ENCODE data around the gene ZNF500.

Gene ZNF500

DNA sequence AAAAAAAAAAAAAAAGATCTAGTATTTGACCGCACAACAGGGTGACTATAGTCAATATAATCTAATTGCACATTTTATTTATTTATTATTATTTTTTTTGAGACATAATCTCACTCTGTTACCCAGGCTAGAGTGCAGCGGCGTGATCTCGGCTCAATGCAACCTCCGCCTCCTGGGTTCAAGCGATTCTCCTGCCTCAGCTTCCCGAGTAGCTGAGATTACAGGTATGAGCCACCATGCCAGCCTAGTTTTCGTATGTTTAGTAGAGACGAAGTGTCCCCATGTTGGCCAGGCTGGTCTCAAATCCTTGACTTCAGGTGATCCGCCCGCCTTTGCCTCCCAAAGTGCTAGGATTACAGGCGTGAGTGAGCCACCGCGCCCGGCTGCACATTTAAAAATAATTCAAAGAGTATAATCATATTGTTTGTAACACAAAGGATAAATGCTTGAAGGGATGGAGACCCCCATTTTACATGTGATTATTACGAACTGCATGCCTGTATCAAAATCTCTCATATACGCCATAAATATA is 33.7 kb downstream of the ZNF500 start:
- H3F3A ChIP-seq (ENCODE audit: insufficient read depth, low read length), result no peaks in the 10 kb centered on the region
- H3K9me3 ChIP-seq (ENCODE audit: low read length), result no peaks in the 10 kb centered on the region
- peaks cover 15% of the 10 kb centered on the region for H3K4me1 ChIP-seq (ENCODE audit: insufficient read depth, low read length, severe bottlenecking)
- peak overlapping the region; percentile 45; the same call in 1 of the 2 replicates for H2AFZ ChIP-seq (ENCODE audit: low read length)
- no peaks in the 10 kb centered on the region for H3K79me2 ChIP-seq (ENCODE audit: insufficient read depth, low read length)
- H4K20me1 ChIP-seq (ENCODE audit: insufficient read depth, low read length), result no peaks in the 10 kb centered on the region
- H3K4me3 ChIP-seq (ENCODE audit: low read depth, low read length, poor library complexity, severe bottlenecking), result peak overlapping the region; percentile 85
- peak overlapping the region; percentile 84 for H3K9ac ChIP-seq (ENCODE audit: low read length)
- no peak for TF ChIP-seq EZH2 (IDR thresholded peaks at IDR 0.05; ENCODE audit: borderline replicate concordance, low read length)
- TF ChIP-seq, protein P1, sequence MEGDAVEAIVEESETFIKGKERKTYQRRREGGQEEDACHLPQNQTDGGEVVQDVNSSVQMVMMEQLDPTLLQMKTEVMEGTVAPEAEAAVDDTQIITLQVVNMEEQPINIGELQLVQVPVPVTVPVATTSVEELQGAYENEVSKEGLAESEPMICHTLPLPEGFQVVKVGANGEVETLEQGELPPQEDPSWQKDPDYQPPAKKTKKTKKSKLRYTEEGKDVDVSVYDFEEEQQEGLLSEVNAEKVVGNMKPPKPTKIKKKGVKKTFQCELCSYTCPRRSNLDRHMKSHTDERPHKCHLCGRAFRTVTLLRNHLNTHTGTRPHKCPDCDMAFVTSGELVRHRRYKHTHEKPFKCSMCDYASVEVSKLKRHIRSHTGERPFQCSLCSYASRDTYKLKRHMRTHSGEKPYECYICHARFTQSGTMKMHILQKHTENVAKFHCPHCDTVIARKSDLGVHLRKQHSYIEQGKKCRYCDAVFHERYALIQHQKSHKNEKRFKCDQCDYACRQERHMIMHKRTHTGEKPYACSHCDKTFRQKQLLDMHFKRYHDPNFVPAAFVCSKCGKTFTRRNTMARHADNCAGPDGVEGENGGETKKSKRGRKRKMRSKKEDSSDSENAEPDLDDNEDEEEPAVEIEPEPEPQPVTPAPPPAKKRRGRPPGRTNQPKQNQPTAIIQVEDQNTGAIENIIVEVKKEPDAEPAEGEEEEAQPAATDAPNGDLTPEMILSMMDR (IDR thresholded peaks at IDR 0.05; ENCODE audit: low read length), result no peak
- no peaks in the 10 kb centered on the region for H3K27me3 ChIP-seq (ENCODE audit: insufficient read depth, low read length)
- H3K4me2 ChIP-seq (ENCODE audit: low read length), result peak overlapping the region; percentile 76
- no peaks in the 10 kb centered on the region for H3K9me2 ChIP-seq (ENCODE audit: low read depth, low read length)
- no peak overlapping the region for H3K27ac ChIP-seq (ENCODE audit: low read depth, low read length, poor library complexity, severe bottlenecking)
- peaks cover 4% of the 10 kb centered on the region; the same call in 1 of the 2 replicates for H3K36me3 ChIP-seq (ENCODE audit: insufficient read depth, low read length)

DNA sequence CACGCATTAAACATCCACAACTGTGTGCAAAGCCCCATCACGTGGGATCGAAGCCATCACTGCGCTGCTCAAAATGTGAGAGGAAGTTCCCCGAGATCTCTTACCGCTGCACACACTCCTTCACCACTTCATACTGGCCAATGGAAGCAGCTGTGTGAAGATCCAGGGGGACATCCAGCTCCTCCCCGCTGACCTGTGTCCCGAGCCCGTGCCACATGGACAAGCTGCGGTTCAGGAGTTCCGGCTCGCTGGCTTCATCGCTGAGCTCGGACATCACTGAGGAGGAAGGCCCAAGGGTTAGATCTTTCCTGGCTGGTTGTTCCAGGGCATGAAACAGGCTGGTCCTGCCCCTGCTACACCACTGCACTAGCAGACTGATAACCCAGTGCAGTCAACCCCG is 37.1 kb downstream of the ZNF500 start:
- Histone ChIP-seq H3K36me3 (ENCODE audit: insufficient read depth, low read length) (peaks cover 12% of the 10 kb centered on the region; the same call in 1 of the 2 replicates), H3K9me2 (ENCODE audit: low read depth, low read length) (no peaks in the 10 kb centered on the region), H3K4me3 (ENCODE audit: low read depth, low read length, poor library complexity, severe bottlenecking) (no peak overlapping the region), H4K20me1 (ENCODE audit: insufficient read depth, low read length) (no peaks in the 10 kb centered on the region), H3K27me3 (ENCODE audit: insufficient read depth, low read length) (no peaks in the 10 kb centered on the region), H3K9ac (ENCODE audit: low read length) (no peak overlapping the region), H2AFZ (ENCODE audit: low read length) (no peak overlapping the region), H3K9me3 (ENCODE audit: low read length) (no peaks in the 10 kb centered on the region), H3K4me1 (ENCODE audit: insufficient read depth, low read length, severe bottlenecking) (peaks cover 9% of the 10 kb centered on the region), H3K4me2 (ENCODE audit: low read length) (no peak overlapping the region), H3K27ac (ENCODE audit: low read depth, low read length, poor library complexity, severe bottlenecking) (no peak overlapping the region), H3F3A (ENCODE audit: insufficient read depth, low read length) (no peaks in the 10 kb centered on the region), H3K79me2 (ENCODE audit: insufficient read depth, low read length) (no peaks in the 10 kb centered on the region)
- TF ChIP-seq, protein P1 (IDR thresholded peaks at IDR 0.05; ENCODE audit: low read length), result no peak
- TF ChIP-seq EZH2 (IDR thresholded peaks at IDR 0.05; ENCODE audit: borderline replicate concordance, low read length), result no peak

DNA sequence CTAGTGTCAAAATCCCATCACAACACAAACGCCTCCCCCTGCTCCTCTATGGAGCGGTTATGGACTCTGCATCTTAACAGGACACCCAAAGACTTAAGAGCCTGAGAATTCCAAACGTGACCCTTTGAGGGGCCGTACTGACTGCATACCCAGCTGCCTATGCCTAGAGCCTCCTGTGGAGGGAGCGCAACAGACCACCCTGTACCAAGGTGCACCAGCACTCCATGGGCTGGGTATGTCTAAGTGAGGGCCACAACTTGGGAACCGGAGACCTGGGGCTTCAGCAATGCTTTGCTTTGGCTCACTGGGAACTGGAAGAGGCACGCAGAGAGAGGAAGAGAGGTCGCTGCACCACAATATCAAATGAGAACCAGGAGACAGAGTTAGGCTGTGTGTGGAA is 38.3 kb downstream of the ZNF500 start:
- no peak overlapping the region for H3K4me3 ChIP-seq (ENCODE audit: low read depth, low read length, poor library complexity, severe bottlenecking)
- no peaks in the 10 kb centered on the region for H3K27me3 ChIP-seq (ENCODE audit: insufficient read depth, low read length)
- H3K4me1 ChIP-seq (ENCODE audit: insufficient read depth, low read length, severe bottlenecking), result peaks cover 8% of the 10 kb centered on the region
- H2AFZ ChIP-seq (ENCODE audit: low read length), result no peak overlapping the region
- H3K9me2 ChIP-seq (ENCODE audit: low read depth, low read length), result no peaks in the 10 kb centered on the region
- no peaks in the 10 kb centered on the region for H3F3A ChIP-seq (ENCODE audit: insufficient read depth, low read length)
- no peak overlapping the region for H3K4me2 ChIP-seq (ENCODE audit: low read length)
- TF ChIP-seq EZH2 (IDR thresholded peaks at IDR 0.05; ENCODE audit: borderline replicate concordance, low read length), result no peak
- TF ChIP-seq, protein P1 (IDR thresholded peaks at IDR 0.05; ENCODE audit: low read length), result no peak
- no peak overlapping the region for H3K9ac ChIP-seq (ENCODE audit: low read length)
- H3K36me3 ChIP-seq (ENCODE audit: insufficient read depth, low read length), result peaks cover 12% of the 10 kb centered on the region; the same call in 1 of the 2 replicates
- H3K79me2 ChIP-seq (ENCODE audit: insufficient read depth, low read length), result no peaks in the 10 kb centered on the region
- H4K20me1 ChIP-seq (ENCODE audit: insufficient read depth, low read length), result no peaks in the 10 kb centered on the region
- H3K27ac ChIP-seq (ENCODE audit: low read depth, low read length, poor library complexity, severe bottlenecking), result no peak overlapping the region
- no peaks in the 10 kb centered on the region for H3K9me3 ChIP-seq (ENCODE audit: low read length)
